Stimulated activated naive CD8-positive, alpha-beta T cell treated with anti-CD3 and anti-CD28 coated beads, Interleukin-15, Interleukin-2, amounts not matched to agents 100 ng/mL and 50 ng/mL, for 24 hours (primary cell): ENCODE measurements around the gene ANKRD44.
"Not testable (repeated sequence)": the region's sequence is repeated elsewhere in the genome, so short reads cannot be mapped to it uniquely, and the experiment has no call there.

Source experiments
- H3K27ac Mint-ChIP-seq: one replicate; pipeline ENCODE4 v1.8.0; 2021; ENCODE audit warnings: mild to moderate bottlenecking, mixed read lengths
- H3K27me3 Mint-ChIP-seq: one replicate; pipeline ENCODE4 v1.8.0; 2021; ENCODE audit warnings: mixed read lengths
- H3K36me3 Mint-ChIP-seq: one replicate; pipeline ENCODE4 v1.8.0; 2021; ENCODE audit warnings: low read depth, mixed read lengths
- H3K4me1 Mint-ChIP-seq: one replicate; pipeline ENCODE4 v1.8.0; 2021; ENCODE audit warnings: low read depth, mixed read lengths
- H3K4me3 Mint-ChIP-seq: one replicate; pipeline ENCODE4 v1.8.0; 2021; ENCODE audit warnings: mild to moderate bottlenecking, mixed read lengths
- H3K9me3 Mint-ChIP-seq: one replicate; pipeline ENCODE4 v1.8.0; 2021; ENCODE audit warnings: mixed read lengths

ANKRD44 gene

GRCh38 chr2:197078535-197078934 lies 232.0 kb downstream of the ANKRD44 start:
- Mint-ChIP-seq H3K4me1 (peaks cover 12% of the 10 kb centered on the region), H3K27ac (peak overlapping the region; percentile 47), H3K27me3 (no peaks in the 10 kb centered on the region), H3K9me3 (peaks cover 7% of the 10 kb centered on the region), H3K4me3 (no peak overlapping the region), H3K36me3 (peaks cover 88% of the 10 kb centered on the region)

- Mint-ChIP-seq H3K4me1 (peaks cover 24% of the 10 kb centered on the region), H3K27ac (no peak overlapping the region), H3K4me3 (no peak overlapping the region), H3K27me3 (no peaks in the 10 kb centered on the region), H3K36me3 (peaks cover 88% of the 10 kb centered on the region), H3K9me3 (peaks cover 7% of the 10 kb centered on the region)
These were observed 233.2 kb downstream of the ANKRD44 start for GRCh38 chr2:197077336-197077735.

GRCh38 chr2:197076652-197077051 lies 233.9 kb downstream of the ANKRD44 start:
- Mint-ChIP-seq H3K27ac (no peak overlapping the region), H3K4me1 (peaks cover 31% of the 10 kb centered on the region), H3K9me3 (peaks cover 7% of the 10 kb centered on the region), H3K4me3 (no peak overlapping the region), H3K27me3 (no peaks in the 10 kb centered on the region), H3K36me3 (peaks cover 88% of the 10 kb centered on the region)

GRCh38 chr2:197075754-197076337 lies 234.7 kb downstream of the ANKRD44 start:
- Mint-ChIP-seq H3K4me3 (no peak overlapping the region), H3K9me3 (peaks cover 7% of the 10 kb centered on the region), H3K27ac (no peak overlapping the region), H3K4me1 (peaks cover 39% of the 10 kb centered on the region), H3K36me3 (peaks cover 89% of the 10 kb centered on the region), H3K27me3 (no peaks in the 10 kb centered on the region)

GRCh38 chr2:197075281-197075680 lies 235.3 kb downstream of the ANKRD44 start:
- Mint-ChIP-seq H3K27me3 (no peaks in the 10 kb centered on the region), H3K9me3 (peaks cover 7% of the 10 kb centered on the region), H3K4me3 (no peak overlapping the region), H3K36me3 (peaks cover 89% of the 10 kb centered on the region), H3K4me1 (peaks cover 44% of the 10 kb centered on the region), H3K27ac (peak overlapping the region; percentile 31)

GRCh38 chr2:197073701-197074433 lies 236.7 kb downstream of the ANKRD44 start:
- Mint-ChIP-seq H3K36me3 (peaks cover 90% of the 10 kb centered on the region), H3K4me3 (no peak overlapping the region), H3K9me3 (peaks cover 15% of the 10 kb centered on the region), H3K4me1 (peaks cover 51% of the 10 kb centered on the region), H3K27me3 (no peaks in the 10 kb centered on the region), H3K27ac (peak overlapping the region; percentile 66)

- H3K36me3 Mint-ChIP-seq, result peaks cover 90% of the 10 kb centered on the region
- H3K9me3 Mint-ChIP-seq, result peaks cover 15% of the 10 kb centered on the region
- H3K27ac Mint-ChIP-seq, result peak overlapping the region; percentile 1
- H3K4me1 Mint-ChIP-seq, result peaks cover 51% of the 10 kb centered on the region
- no peaks in the 10 kb centered on the region for H3K27me3 Mint-ChIP-seq
- no peak overlapping the region for H3K4me3 Mint-ChIP-seq
These were observed 237.3 kb downstream of the ANKRD44 start for GRCh38 chr2:197073270-197073669.

- peaks cover 51% of the 10 kb centered on the region for H3K4me1 Mint-ChIP-seq
- peaks cover 83% of the 10 kb centered on the region for H3K36me3 Mint-ChIP-seq
- no peaks in the 10 kb centered on the region for H3K27me3 Mint-ChIP-seq
- H3K27ac Mint-ChIP-seq, result peak overlapping the region; percentile 36
- H3K4me3 Mint-ChIP-seq, result no peak overlapping the region
- H3K9me3 Mint-ChIP-seq, result peaks cover 15% of the 10 kb centered on the region
These were observed 238.0 kb downstream of the ANKRD44 start for GRCh38 chr2:197072533-197072932.

GRCh38 chr2:197071790-197072436 lies 238.7 kb downstream of the ANKRD44 start:
- peaks cover 12% of the 10 kb centered on the region for H3K9me3 Mint-ChIP-seq
- peak overlapping the region; percentile 33 for H3K27ac Mint-ChIP-seq

GRCh38 chr2:197071213-197071612 lies 239.4 kb downstream of the ANKRD44 start:
- H3K4me1 Mint-ChIP-seq, result peaks cover 52% of the 10 kb centered on the region

More at GRCh38 chr2:197071790-197072436, 238.7 kb downstream of the ANKRD44 start:
- H3K27me3 Mint-ChIP-seq, result no peaks in the 10 kb centered on the region
- no peak overlapping the region for H3K4me3 Mint-ChIP-seq
- H3K36me3 Mint-ChIP-seq, result peaks cover 81% of the 10 kb centered on the region
- H3K4me1 Mint-ChIP-seq, result peaks cover 51% of the 10 kb centered on the region

GRCh38 chr2:197069958-197070357 lies 240.6 kb downstream of the ANKRD44 start:
- H3K4me1 Mint-ChIP-seq, result peaks cover 64% of the 10 kb centered on the region
- H3K4me3 Mint-ChIP-seq, result no peak overlapping the region
- peaks cover 88% of the 10 kb centered on the region for H3K36me3 Mint-ChIP-seq
- no peaks in the 10 kb centered on the region for H3K27me3 Mint-ChIP-seq
- H3K27ac Mint-ChIP-seq, result peak overlapping the region; percentile 53
- H3K9me3 Mint-ChIP-seq, result peaks cover 8% of the 10 kb centered on the region

More at GRCh38 chr2:197071213-197071612, 239.4 kb downstream of the ANKRD44 start:
- no peaks in the 10 kb centered on the region for H3K27me3 Mint-ChIP-seq
- peaks cover 81% of the 10 kb centered on the region for H3K36me3 Mint-ChIP-seq
- H3K4me3 Mint-ChIP-seq, result peak overlapping the region; percentile 6
- peaks cover 8% of the 10 kb centered on the region for H3K9me3 Mint-ChIP-seq
- H3K27ac Mint-ChIP-seq, result peak overlapping the region; percentile 24

GRCh38 chr2:197062574-197062973 lies 248.0 kb downstream of the ANKRD44 start:
- H3K27me3 Mint-ChIP-seq, H3K27ac Mint-ChIP-seq, H3K9me3 Mint-ChIP-seq, H3K4me3 Mint-ChIP-seq: not testable (repeated sequence)
- Mint-ChIP-seq H3K4me1 (peaks cover 32% of the 10 kb centered on the region), H3K36me3 (peaks cover 84% of the 10 kb centered on the region)

GRCh38 chr2:197059477-197059876 lies 251.1 kb downstream of the ANKRD44 start:
- Mint-ChIP-seq H3K27ac (peak overlapping the region; percentile 41), H3K4me1 (peaks cover 25% of the 10 kb centered on the region), H3K4me3 (no peak overlapping the region), H3K27me3 (no peaks in the 10 kb centered on the region), H3K36me3 (peaks cover 88% of the 10 kb centered on the region), H3K9me3 (peaks cover 18% of the 10 kb centered on the region)

GRCh38 chr2:197058777-197059300 lies 251.7 kb downstream of the ANKRD44 start:
- no peaks in the 10 kb centered on the region for H3K27me3 Mint-ChIP-seq
- H3K4me1 Mint-ChIP-seq, result peaks cover 26% of the 10 kb centered on the region
- H3K4me3 Mint-ChIP-seq, result no peak overlapping the region
- H3K9me3 Mint-ChIP-seq, result peaks cover 18% of the 10 kb centered on the region
- no peak overlapping the region for H3K27ac Mint-ChIP-seq
- peaks cover 88% of the 10 kb centered on the region for H3K36me3 Mint-ChIP-seq

GRCh38 chr2:197057959-197058358 lies 252.6 kb downstream of the ANKRD44 start:
- Mint-ChIP-seq H3K27ac (no peak overlapping the region), H3K27me3 (no peaks in the 10 kb centered on the region), H3K4me1 (peaks cover 23% of the 10 kb centered on the region), H3K4me3 (no peak overlapping the region), H3K36me3 (peaks cover 88% of the 10 kb centered on the region), H3K9me3 (peaks cover 18% of the 10 kb centered on the region)
